Activated CD4-positive, alpha-beta T cell treated with anti-CD3 and anti-CD28 coated beads, Interleukin-2, amount 50 U/mL, for 48 hours (primary cell): ENCODE data around the gene ZFP64.
"Not testable (repeated sequence)": the region's sequence is repeated elsewhere in the genome, so short reads cannot be mapped to it uniquely, and the experiment has no call there.

ENCODE experiments used
- DNase-seq, 2 experiments: peaks; one replicate each; pipeline ENCODE4 v3.0.0-alpha.2; 2020

Gene ZFP64

GRCh38 chr20:52191132-52191915 is at the start of gene ZFP64:
Gene ZFP64, minus strand, starts transcription at chr20:52191779. Its CDS starts 143 bp downstream, at chr20:52191636.
- peak; percentile 69 to 76 for DNase-seq

DNA sequence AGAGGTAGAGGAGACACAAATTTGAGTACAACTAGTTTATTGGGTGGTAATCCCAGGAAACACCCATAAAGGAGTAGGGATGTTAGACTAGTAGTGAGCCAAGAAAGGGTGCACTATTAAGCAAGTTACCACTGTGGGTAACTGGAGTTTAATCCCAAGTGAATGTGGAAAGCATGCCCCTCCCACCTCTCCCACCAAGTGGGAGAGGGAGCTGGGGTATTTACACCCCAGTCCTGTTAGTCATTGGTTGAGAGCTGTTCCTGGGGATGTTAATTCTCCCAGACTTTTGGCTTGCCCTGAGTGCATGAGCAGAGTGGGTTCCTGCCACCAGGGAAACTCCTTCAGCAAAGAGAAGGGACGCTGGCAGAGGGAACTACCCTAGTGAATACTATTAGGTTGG is 49.2 kb upstream of the ZFP64 start:
- DNase-seq: no peak

- DNase-seq: no peak
Measured at GRCh38 chr20:52239102-52239501, 47.5 kb upstream of the ZFP64 start.

GRCh38 chr20:52236292-52236691 is 44.7 kb upstream of the ZFP64 start:
- DNase-seq: no peak

DNA sequence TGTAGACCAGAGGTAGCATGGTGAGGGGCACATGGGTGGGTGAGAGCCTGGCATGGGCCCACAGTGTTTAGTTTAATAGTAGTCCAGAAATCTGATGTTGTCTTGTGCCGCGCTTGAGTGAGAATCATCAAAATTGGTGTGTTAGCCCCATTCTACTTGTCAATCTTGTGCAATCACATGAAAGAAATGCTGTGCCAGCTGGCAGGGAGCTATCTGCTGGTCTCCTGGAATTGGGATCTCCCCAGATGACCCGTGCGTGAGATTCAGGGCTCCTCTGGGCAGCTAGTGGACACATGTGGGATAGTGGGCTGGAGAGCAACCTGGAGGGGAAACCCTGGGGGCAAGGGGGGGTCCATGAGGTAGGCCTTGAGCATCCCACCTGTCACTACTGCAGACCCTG is 43.5 kb upstream of the ZFP64 start:
- no peak for DNase-seq

DNA sequence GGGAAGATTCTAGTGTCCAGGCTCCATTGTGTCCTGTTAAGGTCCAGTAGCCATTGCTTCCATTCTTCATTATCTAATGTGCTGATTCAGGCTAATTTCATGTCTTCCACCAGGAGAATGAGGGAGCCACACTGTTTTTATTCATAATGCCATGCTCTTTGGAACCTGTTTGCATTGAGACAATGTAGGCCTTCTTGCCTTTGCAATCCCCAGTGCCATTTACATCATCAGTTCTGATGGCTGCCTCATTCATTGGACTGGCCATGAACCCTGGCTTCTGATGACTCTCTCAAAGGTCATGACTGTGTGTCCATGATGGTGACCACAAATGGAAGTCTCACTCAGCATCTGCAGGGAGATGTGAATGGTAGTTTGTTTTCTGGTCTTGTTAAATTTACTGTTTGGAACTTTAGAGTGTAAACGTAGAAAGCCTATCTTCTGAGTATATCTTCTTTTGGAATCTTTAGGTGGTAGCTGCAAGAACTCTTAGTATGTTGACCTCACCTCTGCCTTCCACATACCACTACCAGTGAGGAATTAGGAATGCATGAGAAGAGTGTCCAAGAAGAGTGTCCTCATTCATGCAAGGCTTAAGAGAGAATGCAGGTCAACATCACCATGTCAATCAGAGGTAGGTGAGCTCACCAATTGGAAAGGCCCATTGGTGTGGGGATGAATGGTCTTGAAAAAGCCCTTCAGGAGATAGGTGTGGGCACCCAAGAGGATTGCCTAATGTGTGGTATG is 42.9 kb upstream of the ZFP64 start:
- DNase-seq: no peak

DNA sequence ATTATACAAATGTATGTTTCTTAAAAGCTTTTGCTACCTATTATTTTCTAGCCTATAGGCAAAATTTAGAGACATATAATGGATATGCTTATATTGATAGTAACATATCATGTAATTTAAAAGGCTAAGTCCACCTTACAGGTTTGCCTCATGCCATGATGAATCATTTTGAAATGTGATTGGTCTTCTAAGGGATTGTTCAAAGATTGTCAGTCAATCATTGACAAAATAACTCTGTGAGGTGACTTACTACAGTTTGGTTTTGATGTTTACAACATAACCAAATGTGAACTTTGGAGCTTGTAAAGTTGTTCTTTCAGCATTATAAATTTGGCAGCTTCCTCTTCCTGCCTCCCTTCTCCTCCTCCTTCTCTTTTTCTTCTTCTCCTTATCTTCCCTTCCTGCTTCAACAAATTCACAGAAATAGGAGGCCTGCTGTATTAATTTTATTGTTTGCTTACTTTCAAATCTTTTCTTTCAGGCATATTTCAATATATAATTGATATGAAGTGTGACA is 39.7 kb upstream of the ZFP64 start:
- no peak for DNase-seq

GRCh38 chr20:52230409-52230808 is 38.8 kb upstream of the ZFP64 start:
- no peak for DNase-seq

- not testable (repeated sequence) for DNase-seq
Measured at GRCh38 chr20:52229346-52229745, 37.8 kb upstream of the ZFP64 start.

DNA sequence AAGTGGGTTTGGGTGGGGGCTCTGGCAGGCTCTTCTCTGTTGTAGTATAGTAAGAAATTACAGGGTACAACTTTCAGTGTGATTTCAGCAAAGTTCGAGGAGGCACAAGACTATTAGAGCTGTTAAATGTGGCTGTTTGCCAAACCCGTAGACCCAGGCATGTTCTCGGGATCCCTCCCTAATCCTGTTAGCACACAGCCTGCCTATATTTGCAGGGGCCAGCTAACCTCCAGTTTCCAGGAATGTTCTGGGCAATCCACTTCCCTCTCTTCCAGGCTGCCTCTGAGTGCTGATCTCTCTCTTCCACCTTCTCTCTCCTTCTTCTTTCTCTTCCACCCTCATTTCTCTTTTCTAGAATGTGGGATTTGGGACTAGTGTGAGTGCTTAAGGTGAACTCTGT is 34.8 kb upstream of the ZFP64 start:
- DNase-seq: no peak

DNA sequence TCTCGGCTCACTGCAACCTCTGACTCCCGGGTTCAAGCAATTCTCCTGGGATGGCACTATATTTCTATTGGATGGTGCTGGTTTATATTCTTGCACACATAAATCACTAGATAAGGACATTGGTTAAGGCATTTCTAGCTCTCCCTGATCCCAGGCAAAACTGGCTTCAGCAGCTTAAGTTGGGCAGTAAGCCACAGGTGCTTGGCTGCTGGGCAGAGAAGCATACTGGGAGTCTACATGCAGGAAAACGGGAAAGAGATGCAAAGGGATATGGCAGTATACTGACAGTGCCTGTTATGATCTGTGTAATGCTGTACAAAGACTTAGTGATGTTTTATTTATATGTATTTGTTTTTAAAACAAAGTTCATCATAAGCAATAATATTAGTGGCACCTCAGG is 33.3 kb upstream of the ZFP64 start:
- no peak for DNase-seq

GRCh38 chr20:52221362-52221761 is 29.8 kb upstream of the ZFP64 start:
- DNase-seq: not testable (repeated sequence)

DNA sequence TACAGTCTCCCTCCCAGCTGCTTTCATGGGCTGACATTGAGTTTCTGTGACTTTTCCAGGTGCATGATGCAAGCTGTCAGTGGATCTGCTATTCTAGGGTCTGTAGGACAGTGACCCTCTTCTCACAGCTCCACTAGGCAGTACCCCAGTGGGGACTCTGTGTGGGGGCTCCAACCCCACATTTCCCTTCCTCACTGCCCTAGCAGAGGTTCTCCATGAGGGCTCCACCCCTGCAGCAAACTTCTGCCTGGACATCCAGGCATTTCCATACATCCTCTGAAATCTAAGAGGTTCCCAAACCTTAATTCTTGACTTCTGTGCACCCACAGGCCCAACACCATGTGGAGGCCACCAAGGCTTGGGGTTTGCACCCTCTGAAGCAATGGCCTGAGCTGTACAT is 29.3 kb upstream of the ZFP64 start:
- DNase-seq: not testable (repeated sequence)

DNA sequence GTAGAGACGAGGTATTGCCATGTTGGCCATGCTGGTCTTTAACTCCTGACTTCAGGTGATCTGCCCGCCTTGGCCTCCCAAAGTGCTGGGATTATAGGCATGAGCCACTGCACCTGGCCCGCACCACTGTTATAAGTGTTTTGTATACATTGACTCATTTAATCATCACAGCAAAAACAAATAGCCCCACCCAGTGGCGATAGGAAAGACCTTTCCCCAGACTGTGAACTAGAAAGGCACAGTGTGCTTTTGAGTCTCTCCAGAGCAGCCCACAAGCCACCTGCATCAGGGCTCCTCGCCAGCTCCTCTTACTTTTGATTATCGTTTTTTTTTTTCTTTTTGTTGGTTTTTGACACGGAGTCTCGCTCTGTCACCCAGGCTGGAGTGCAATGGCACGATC is 27.9 kb upstream of the ZFP64 start:
- DNase-seq: no peak

DNA sequence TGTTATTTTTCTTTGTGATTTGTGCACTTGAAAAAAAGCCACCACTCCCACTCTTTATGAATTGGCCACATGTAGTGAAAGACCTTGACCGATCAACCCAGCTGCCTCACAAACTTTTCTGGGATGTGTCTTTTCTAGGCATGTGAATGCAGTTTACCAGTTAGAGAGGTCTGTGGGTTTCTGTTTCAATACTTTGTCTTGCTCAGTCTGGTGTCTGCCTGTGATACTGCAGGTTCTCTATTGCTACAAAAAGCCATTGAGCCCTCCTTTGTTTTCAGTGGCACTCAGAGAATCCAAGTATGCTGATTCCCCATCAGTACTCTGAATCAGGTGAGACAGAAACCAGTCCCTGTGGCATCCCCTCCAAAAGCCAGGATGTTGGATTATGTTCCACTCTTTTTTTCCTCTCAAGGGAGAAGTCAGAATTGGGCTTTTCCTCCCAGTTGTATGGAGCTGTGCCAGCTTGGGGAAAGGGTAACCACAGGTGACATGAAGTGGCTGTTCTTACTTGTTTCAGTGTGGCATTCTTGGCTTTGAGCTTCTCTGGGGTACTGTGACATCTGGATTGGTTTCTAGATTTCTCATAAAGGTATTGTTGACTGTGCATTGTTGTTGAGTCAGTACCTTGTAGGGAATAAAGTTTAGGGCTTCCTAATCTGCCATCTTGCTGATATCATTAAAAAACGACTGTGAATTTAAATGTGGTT is 26.3 kb upstream of the ZFP64 start:
- DNase-seq: no peak

DNA sequence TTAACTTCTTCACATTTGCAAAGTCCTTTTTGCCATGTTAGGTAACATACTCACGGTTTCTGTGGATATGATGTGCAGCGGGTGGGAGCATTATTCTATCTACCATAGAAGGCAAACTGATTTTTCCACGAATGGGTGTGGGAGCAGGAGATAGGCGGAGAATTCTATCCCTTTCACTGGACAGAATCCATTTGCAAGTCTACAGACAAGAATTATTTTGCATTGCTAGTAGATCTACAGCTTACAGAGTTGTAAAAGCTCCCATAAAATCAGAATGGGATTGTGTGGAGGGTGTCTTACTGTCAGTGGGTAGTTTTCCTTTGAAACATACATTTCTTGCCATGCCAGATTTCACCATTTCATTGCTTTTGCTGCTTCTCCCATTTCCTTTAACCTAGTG is 22.4 kb upstream of the ZFP64 start:
- no peak for DNase-seq

- no peak for DNase-seq
Measured at GRCh38 chr20:52212943-52213342, 21.4 kb upstream of the ZFP64 start.

DNA sequence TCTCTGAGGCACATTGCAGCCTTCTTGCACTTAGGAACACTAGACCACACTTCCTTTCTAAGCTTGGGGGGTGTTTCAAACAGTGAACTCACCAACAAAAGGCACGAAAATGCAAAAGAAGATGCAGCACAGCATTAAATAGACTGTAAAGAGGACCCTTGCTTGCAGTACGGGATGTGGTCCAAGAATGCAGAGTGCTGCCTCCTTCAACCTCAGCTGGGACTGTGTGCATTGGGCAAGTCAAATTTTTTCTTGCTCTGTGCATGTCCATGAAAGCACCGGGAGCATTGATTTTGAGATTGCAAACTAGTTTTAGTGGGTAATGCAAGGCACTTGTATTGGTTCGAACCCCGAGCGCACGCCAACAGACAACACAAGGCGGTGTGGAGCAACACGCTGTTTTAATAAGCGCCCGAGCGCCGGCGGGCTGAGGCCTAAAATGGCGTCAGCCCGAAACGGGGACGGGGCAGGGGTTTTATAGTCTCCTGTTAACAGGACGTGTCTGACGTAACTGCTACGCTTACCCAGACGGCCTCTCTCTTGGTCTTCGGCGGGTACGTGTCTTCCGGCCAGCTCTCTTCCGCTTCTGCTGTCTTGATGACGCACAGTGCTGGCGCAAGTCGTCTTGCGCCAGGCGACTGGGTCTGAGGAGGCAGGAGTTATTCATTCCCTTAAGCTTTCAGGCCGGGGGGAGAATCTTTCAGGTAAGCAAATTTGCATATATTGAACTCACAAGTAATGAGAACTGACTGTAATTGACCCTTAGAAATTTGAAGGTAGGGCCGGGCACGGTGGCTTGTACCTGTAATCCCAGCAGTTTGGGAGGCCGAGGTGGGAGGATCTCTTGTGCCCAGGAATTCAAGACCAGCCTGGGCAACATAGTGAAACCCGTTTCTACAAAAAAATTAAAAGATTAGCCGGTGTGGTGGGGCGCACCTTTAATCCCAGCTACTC is 18.7 kb upstream of the ZFP64 start:
- no peak for DNase-seq

GRCh38 chr20:52209154-52209571 is 17.6 kb upstream of the ZFP64 start:
- no peak for DNase-seq

DNA sequence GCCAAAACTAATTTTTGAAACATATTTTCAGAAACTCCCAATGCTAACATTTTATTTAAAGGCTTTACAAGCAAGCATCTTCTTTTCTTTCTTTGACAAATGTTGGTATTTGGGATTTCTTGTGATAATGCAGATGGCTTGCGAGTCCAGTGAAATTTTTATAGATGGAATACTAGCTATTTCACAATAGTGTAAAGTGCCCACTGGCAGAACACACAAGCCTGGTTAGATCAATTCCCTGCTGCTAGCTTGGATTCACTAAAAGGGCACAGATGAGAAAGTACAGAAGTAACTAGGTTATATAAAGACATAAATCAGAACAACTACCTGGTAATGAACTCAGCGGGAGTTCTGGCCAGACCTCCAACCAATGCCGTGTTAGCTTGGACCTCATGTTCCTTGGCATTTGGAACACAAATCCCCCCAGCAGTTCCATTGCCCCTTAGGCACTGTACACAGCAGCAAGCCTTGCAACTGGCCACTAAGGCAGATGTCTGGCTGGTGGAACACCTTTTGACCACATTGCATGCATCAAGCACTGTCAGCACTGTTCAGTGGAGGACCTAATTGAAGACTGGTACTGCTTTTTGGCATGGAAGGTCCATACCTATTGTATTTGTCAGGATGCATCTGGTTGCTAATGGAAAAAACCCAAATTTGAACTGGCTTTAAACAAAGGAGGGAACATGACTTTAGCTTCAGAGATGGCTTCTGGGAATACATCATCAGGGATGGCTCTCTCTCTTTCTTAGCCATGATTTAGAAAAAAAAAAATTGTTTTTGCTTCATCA is 15.6 kb upstream of the ZFP64 start:
- DNase-seq: no peak

DNA sequence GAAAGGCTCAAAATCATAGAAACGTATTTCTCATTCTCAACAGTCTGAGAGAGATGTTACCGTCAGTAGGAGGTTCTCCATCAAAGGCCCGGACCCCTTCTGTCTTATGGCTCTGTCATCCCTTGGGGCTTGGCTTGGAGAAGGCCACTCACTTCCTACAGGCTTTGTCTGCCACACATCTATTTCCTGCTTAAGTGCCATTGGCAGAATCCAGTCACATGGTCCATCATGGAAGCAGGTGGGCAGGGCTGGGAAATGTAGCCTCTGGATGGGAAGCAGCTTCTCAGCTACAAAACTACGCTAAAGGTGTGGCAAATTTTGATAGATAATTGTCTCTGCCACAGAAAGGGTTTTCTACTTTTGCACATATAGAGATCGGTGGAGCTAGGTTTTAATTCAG is 12.6 kb upstream of the ZFP64 start:
- DNase-seq: no peak
